CD14-positive monocyte (primary cell): Measurements from ENCODE around the gene CFAP57. TPM values are rescaled to one million over a fixed set of nuclear protein-coding genes. Genes with fewer than 3 reads are reported as not detected.

Experiments used
- DNase-seq, 3 donors: peaks; one replicate each; pipeline ENCODE4 v3.0.0-alpha.2; 2011 to 2022
- H2AFZ ChIP-seq: 2 replicates; pipeline ENCODE4 v1.6.0; 2012; ENCODE audit warnings: mild to moderate bottlenecking, low read depth, low read length, inconsistent platforms; ENCODE audit not compliant: insufficient read depth, poor library complexity, severe bottlenecking
- H3K27ac ChIP-seq, 2 donors: 1 replicate in 1 of 2; 2 replicates in 1 of 2; pipeline ENCODE4 v1.5.1; 2012 to 2013; ENCODE audit warnings: low read length in 2 of 2, control low read depth in 1 of 2, inconsistent platforms in 1 of 2, low read depth in 1 of 2, mild to moderate bottlenecking in 1 of 2
- H3K27me3 ChIP-seq, 2 donors: one replicate each; pipeline versions ENCODE4 v1.6.0 to v1.6.1; 2011 to 2013; ENCODE audit warnings: low read length in 2 of 2; ENCODE audit not compliant: control insufficient read depth in 2 of 2, insufficient read depth in 2 of 2
- H3K36me3 ChIP-seq, 2 donors: replicated peaks in 1 of 2; 1 replicate in 1 of 2; 2 replicates in 1 of 2; pipeline versions ENCODE4 v1.5.1 to v1.6.1; 2012 to 2013; ENCODE audit warnings: low read length in 2 of 2, control low read depth in 1 of 2, inconsistent platforms in 1 of 2, mild to moderate bottlenecking in 1 of 2; ENCODE audit not compliant: insufficient read depth in 2 of 2, control insufficient read depth in 1 of 2
- H3K4me1 ChIP-seq, 2 donors: 1 replicate in 1 of 2; 2 replicates in 1 of 2; pipeline versions ENCODE4 v1.5.1 to v1.6.1; 2012 to 2013; ENCODE audit warnings: low read length in 2 of 2, control low read depth in 1 of 2, inconsistent platforms in 1 of 2, mild to moderate bottlenecking in 1 of 2, moderate library complexity in 1 of 2; ENCODE audit not compliant: insufficient read depth in 2 of 2, control insufficient read depth in 1 of 2
- H3K4me2 ChIP-seq: replicated peaks from 2 replicates; pipeline ENCODE3; 2012; ENCODE audit warnings: low read length, moderate library complexity, mild to moderate bottlenecking; ENCODE audit not compliant: poor library complexity, severe bottlenecking; ENCODE audit errors: extremely low read depth
- H3K4me3 ChIP-seq, 3 experiments: fragments of 200-600 bp in 1 of 3; sonication (generic) in 1 of 3; replicated peaks in 1 of 3; 1 replicate in 2 of 3; 2 replicates in 1 of 3; pipeline ENCODE4 v1.5.1; 2011 to 2013; ENCODE audit warnings: low read length in 3 of 3, mild to moderate bottlenecking in 3 of 3, control low read depth in 2 of 3, low read depth in 2 of 3, inconsistent platforms in 1 of 3, moderate library complexity in 1 of 3
- H3K79me2 ChIP-seq: 2 replicates; pipeline ENCODE4 v1.6.0; 2012; ENCODE audit warnings: mild to moderate bottlenecking, control low read depth, inconsistent platforms, low read length, moderate library complexity; ENCODE audit not compliant: insufficient read depth
- H3K9ac ChIP-seq: 2 replicates; pipeline ENCODE4 v1.6.0; 2017; ENCODE audit warnings: low read length, mild to moderate bottlenecking; ENCODE audit not compliant: insufficient read depth, poor library complexity, severe bottlenecking
- H3K9me3 ChIP-seq, 2 donors: replicated peaks in 1 of 2; 1 replicate in 1 of 2; 2 replicates in 1 of 2; pipeline versions ENCODE4 v1.5.1 to v1.6.1; 2012 to 2013; ENCODE audit warnings: low read length in 2 of 2, control low read depth in 1 of 2; ENCODE audit not compliant: control insufficient read depth in 1 of 2, insufficient read depth in 1 of 2
- H4K20me1 ChIP-seq: 2 replicates; pipeline ENCODE4 v1.6.0; 2012; ENCODE audit warnings: mild to moderate bottlenecking, low read length, control low read depth, moderate library complexity; ENCODE audit not compliant: insufficient read depth
- H3K27ac Mint-ChIP-seq, 7 donors: one replicate each; pipeline ENCODE4 v1.8.0; 2020; ENCODE audit warnings: mild to moderate bottlenecking in 7 of 7, mixed read lengths in 7 of 7, moderate library complexity in 6 of 7, inconsistent platforms in 2 of 7
- H3K27me3 Mint-ChIP-seq, 3 donors: one replicate each; pipeline ENCODE4 v1.8.0; 2021 to 2022; ENCODE audit warnings: low read depth in 3 of 3, mild to moderate bottlenecking in 3 of 3, mixed read lengths in 3 of 3, moderate library complexity in 3 of 3, inconsistent platforms in 1 of 3
- H3K36me3 Mint-ChIP-seq, 2 donors: one replicate each; pipeline ENCODE4 v1.8.0; 2020; ENCODE audit warnings: mixed read lengths in 2 of 2, inconsistent platforms in 1 of 2, mild to moderate bottlenecking in 1 of 2
- H3K4me1 Mint-ChIP-seq: one replicate; pipeline ENCODE4 v1.8.0; 2020; ENCODE audit warnings: mild to moderate bottlenecking, mixed read lengths
- H3K4me3 Mint-ChIP-seq, 2 donors: one replicate each; pipeline ENCODE4 v1.8.0; 2020; ENCODE audit warnings: mild to moderate bottlenecking in 2 of 2, mixed read lengths in 2 of 2, moderate library complexity in 1 of 2
- H3K9me3 Mint-ChIP-seq, 7 donors: one replicate each; pipeline ENCODE4 v1.8.0; 2020 to 2022; ENCODE audit warnings: mixed read lengths in 7 of 7, mild to moderate bottlenecking in 6 of 7, moderate library complexity in 6 of 7, inconsistent platforms in 2 of 7
- CTCF ChIP-seq: fragments of 200-600 bp; IDR thresholded peaks from one replicate; pipeline ENCODE4 v1.8.0; 2022; ENCODE audit warnings: antibody characterized with exemption, mild to moderate bottlenecking
- WGBS: methylation state at CpG from one replicate; pipeline ENCODE4 v1.1.5; 2013; ENCODE audit warnings: missing lambda C conversion rate; ENCODE audit not compliant: insufficient coverage; 5-methylcytosine and 5-hydroxymethylcytosine counted together
- intact Hi-C, 2 donors: fragments of 100-400 bp; cut with micrococcal nuclease; formaldehyde crosslinking; loops; one replicate each; pipeline versions ENCODE4 v1.15.0 to v1.15.1; 2023
- polyA plus RNA-seq, 3 donors: library from polyadenylated mRNA; depleted of rRNA in 1 of 3; unstranded in 2 of 3; stranded (reverse) in 1 of 3; fragments of 300-500 nt in 2 of 3; fragments of >200 nt in 1 of 3; fragmentation: Illumina TruSeq in 2 of 3; gene quantifications; 1 replicate in 2 of 3; 2 replicates in 1 of 3; pipeline ENCODE4 v1.2.3, GENCODE V29; 2012 to 2021

Gene CFAP57
- polyA plus RNA-seq, 3 donors: 0.01 to 0.05 TPM; not detected in 1

GRCh38 chr1:43134068-43134467 lies 38.1 kb upstream of the CFAP57 start:
- Mint-ChIP-seq H3K27me3 (peaks cover 4 to 12% (median 7%) of the 10 kb centered on the region in 3 donors), H3K36me3 (no peaks in the 10 kb centered on the region), H3K4me1 (peaks cover 3% of the 10 kb centered on the region), H3K27ac (no peak overlapping the region), H3K9me3 (peaks cover 0 to 13% (median 1%) of the 10 kb centered on the region in 7 donors), H3K4me3 (no peak overlapping the region)
- no peaks in the 10 kb centered on the region for H4K20me1 ChIP-seq
- TF ChIP-seq CTCF: no peak
- H3K27ac ChIP-seq: no peak overlapping the region
- H2AFZ ChIP-seq: no peak overlapping the region
- no peaks in the 10 kb centered on the region for H3K4me1 ChIP-seq
- H3K27me3 ChIP-seq: no peaks in the 10 kb centered on the region
- WGBS: 86% methylated on average over 1 of the region's 1 CpG
- no peaks in the 10 kb centered on the region for H3K36me3 ChIP-seq
- no peaks in the 10 kb centered on the region for H3K9me3 ChIP-seq
- no peak overlapping the region for H3K4me3 ChIP-seq
- H3K79me2 ChIP-seq: no peaks in the 10 kb centered on the region
- intact Hi-C loops: no loop called here
- DNase-seq: no peak
- no peak overlapping the region for H3K9ac ChIP-seq
- H3K4me2 ChIP-seq: no peak overlapping the region

GRCh38 chr1:43134640-43135039 lies 37.5 kb upstream of the CFAP57 start:
- no peaks in the 10 kb centered on the region for H3K79me2 ChIP-seq
- Mint-ChIP-seq H3K36me3 (no peaks in the 10 kb centered on the region), H3K27ac (no peak overlapping the region), H3K4me1 (peaks cover 3% of the 10 kb centered on the region), H3K4me3 (no peak overlapping the region), H3K9me3 (peaks cover 0 to 14% (median 1%) of the 10 kb centered on the region in 7 donors), H3K27me3 (peaks cover 4 to 12% (median 7%) of the 10 kb centered on the region in 3 donors)
- H3K36me3 ChIP-seq: no peaks in the 10 kb centered on the region
- no peak overlapping the region for H3K4me2 ChIP-seq
- TF ChIP-seq CTCF: no peak
- H3K4me1 ChIP-seq: no peaks in the 10 kb centered on the region
- DNase-seq: no peak
- H3K27ac ChIP-seq: no peak overlapping the region
- H4K20me1 ChIP-seq: no peaks in the 10 kb centered on the region
- no peaks in the 10 kb centered on the region for H3K27me3 ChIP-seq
- H3K9ac ChIP-seq: no peak overlapping the region
- H3K4me3 ChIP-seq: no peak overlapping the region
- H2AFZ ChIP-seq: no peak overlapping the region
- no peaks in the 10 kb centered on the region for H3K9me3 ChIP-seq
- intact Hi-C loops: no loop called here
